ENCODE data around the gene LINC01488.

LINC01488 gene

GRCh38 chr11:69518081-69518950, 36.9 kb downstream of the LINC01488 start:
- no peak overlapping the region for H3K4me3 ChIP-seq (ENCODE audit: low read length)
- DNase-seq (ENCODE audit: low read depth, low spot score), result no peak

GRCh38 chr11:69520186-69520916, 38.9 kb downstream of the LINC01488 start:
- H3K4me3 ChIP-seq (ENCODE audit: low read length), result no peak overlapping the region
- no peak for DNase-seq (ENCODE audit: low read depth, low spot score)

- H3K4me3 ChIP-seq (ENCODE audit: low read length), result no peak overlapping the region
- DNase-seq (ENCODE audit: low read depth, low spot score), result no peak
These were observed 40.0 kb downstream of the LINC01488 start for GRCh38 chr11:69521457-69521856.

GRCh38 chr11:69523453-69523852, 42.0 kb downstream of the LINC01488 start:
- peak; percentile 12 for DNase-seq (ENCODE audit: low read depth, low spot score)
- H3K4me3 ChIP-seq (ENCODE audit: low read length), result no peak overlapping the region

- no peak overlapping the region for H3K4me3 ChIP-seq (ENCODE audit: low read length)
- no peak for DNase-seq (ENCODE audit: low read depth, low spot score)
These were observed 42.9 kb downstream of the LINC01488 start for GRCh38 chr11:69524291-69524882.

- H3K4me3 ChIP-seq (ENCODE audit: low read length), result no peak overlapping the region
- no peak for DNase-seq (ENCODE audit: low read depth, low spot score)
These were observed 43.5 kb downstream of the LINC01488 start for GRCh38 chr11:69524991-69525411.

- no peak for DNase-seq (ENCODE audit: low read depth, low spot score)
- no peak overlapping the region for H3K4me3 ChIP-seq (ENCODE audit: low read length)
These were observed 44.3 kb downstream of the LINC01488 start for GRCh38 chr11:69525516-69526452.

GRCh38 chr11:69526453-69526810, 45.0 kb downstream of the LINC01488 start:
- H3K4me3 ChIP-seq (ENCODE audit: low read length), result no peak overlapping the region
- DNase-seq (ENCODE audit: low read depth, low spot score), result no peak

- H3K4me3 ChIP-seq (ENCODE audit: low read length), result no peak overlapping the region
- no peak for DNase-seq (ENCODE audit: low read depth, low spot score)
These were observed 47.5 kb downstream of the LINC01488 start for GRCh38 chr11:69529001-69529400.

- no peak overlapping the region for H3K4me3 ChIP-seq (ENCODE audit: low read length)
- DNase-seq (ENCODE audit: low read depth, low spot score), result no peak
These were observed 49.0 kb downstream of the LINC01488 start for GRCh38 chr11:69530278-69531070.

- H3K4me3 ChIP-seq (ENCODE audit: low read length), result no peak overlapping the region
- no peak for DNase-seq (ENCODE audit: low read depth, low spot score)
These were observed 49.7 kb downstream of the LINC01488 start for GRCh38 chr11:69531071-69531716.

- no peak overlapping the region for H3K4me3 ChIP-seq (ENCODE audit: low read length)
- no peak for DNase-seq (ENCODE audit: low read depth, low spot score)
These were observed 50.2 kb downstream of the LINC01488 start for GRCh38 chr11:69531717-69532088.

- no peak overlapping the region for H3K4me3 ChIP-seq (ENCODE audit: low read length)
- DNase-seq (ENCODE audit: low read depth, low spot score), result no peak
These were observed 52.1 kb downstream of the LINC01488 start for GRCh38 chr11:69533296-69534165.

- H3K4me3 ChIP-seq (ENCODE audit: low read length), result no peak overlapping the region
- DNase-seq (ENCODE audit: low read depth, low spot score), result no peak
These were observed 52.7 kb downstream of the LINC01488 start for GRCh38 chr11:69534166-69534530.

GRCh38 chr11:69535908-69536307, 54.4 kb downstream of the LINC01488 start:
- no peak for DNase-seq (ENCODE audit: low read depth, low spot score)
- H3K4me3 ChIP-seq (ENCODE audit: low read length), result no peak overlapping the region

- no peak for DNase-seq (ENCODE audit: low read depth, low spot score)
- H3K4me3 ChIP-seq (ENCODE audit: low read length), result no peak overlapping the region
These were observed 54.9 kb downstream of the LINC01488 start for GRCh38 chr11:69536406-69536805.

GRCh38 chr11:69537126-69537525, 55.7 kb downstream of the LINC01488 start:
- no peak for DNase-seq (ENCODE audit: low read depth, low spot score)
- no peak overlapping the region for H3K4me3 ChIP-seq (ENCODE audit: low read length)

Measured in Jurkat, Clone E6-1 (cell line).